H9 (cell line): ENCODE measurements around the gene ANAPC2. TPM values are rescaled to one million over a fixed set of nuclear protein-coding genes. Genes with fewer than 3 reads are reported as not detected.

Source experiments
- DNase-seq: peaks from one replicate; pipeline ENCODE4 v3.0.0-alpha.2; 2017
- H2AFZ ChIP-seq: one replicate; pipeline ENCODE4 v1.6.1; 2013; ENCODE audit warnings: mild to moderate bottlenecking, low read length, control low read depth, moderate library complexity
- H2AK5ac ChIP-seq: 2 replicates; pipeline ENCODE4 v1.6.1; 2013; ENCODE audit warnings: low read length, control low read depth, mixed read lengths; ENCODE audit not compliant: insufficient read length
- H2BK120ac ChIP-seq: one replicate; pipeline ENCODE4 v1.6.1; 2013; ENCODE audit warnings: low read depth, mild to moderate bottlenecking, low read length, control low read depth, inconsistent platforms; ENCODE audit not compliant: poor library complexity, severe bottlenecking
- H2BK12ac ChIP-seq: 2 replicates; pipeline ENCODE4 v1.6.1; 2013; ENCODE audit warnings: low read length, control low read depth, mixed read lengths, low read depth; ENCODE audit not compliant: insufficient read length
- H2BK15ac ChIP-seq: 2 replicates; pipeline ENCODE4 v1.6.1; 2013; ENCODE audit warnings: low read depth, low read length, control low read depth
- H2BK20ac ChIP-seq: one replicate; pipeline ENCODE4 v1.6.1; 2013; ENCODE audit warnings: low read depth, mild to moderate bottlenecking, low read length, control low read depth, inconsistent platforms; ENCODE audit not compliant: poor library complexity, severe bottlenecking
- H2BK5ac ChIP-seq: 2 replicates; pipeline ENCODE4 v1.6.1; 2013; ENCODE audit warnings: low read length, control low read depth, mixed read lengths; ENCODE audit not compliant: insufficient read length
- H3K14ac ChIP-seq: 2 replicates; pipeline ENCODE4 v1.6.1; 2013; ENCODE audit warnings: low read length, control low read depth; ENCODE audit not compliant: insufficient read depth
- H3K18ac ChIP-seq: 2 replicates; pipeline ENCODE4 v1.6.1; 2013; ENCODE audit warnings: low read depth, mild to moderate bottlenecking, mixed read lengths, low read length, control low read depth; ENCODE audit not compliant: insufficient read length
- H3K23ac ChIP-seq: 2 replicates; pipeline ENCODE4 v1.6.1; 2013; ENCODE audit warnings: low read length, control low read depth, mixed read lengths, low read depth; ENCODE audit not compliant: insufficient read length
- H3K23me2 ChIP-seq: 2 replicates; pipeline ENCODE4 v1.6.1; 2013; ENCODE audit warnings: low read depth, mild to moderate bottlenecking, mixed read lengths, low read length, control low read depth; ENCODE audit not compliant: insufficient read length, poor library complexity, severe bottlenecking
- H3K27ac ChIP-seq: 2 replicates; pipeline ENCODE4 v1.5.1; 2013; ENCODE audit warnings: low read length, control low read depth, mixed read lengths, low read depth; ENCODE audit not compliant: insufficient read length
- H3K27me3 ChIP-seq: 2 replicates; pipeline ENCODE4 v1.6.1; 2013; ENCODE audit warnings: low read length, control low read depth, inconsistent platforms; ENCODE audit not compliant: insufficient read depth
- H3K4ac ChIP-seq: 2 replicates; pipeline ENCODE4 v1.6.1; 2013; ENCODE audit warnings: low read depth, mild to moderate bottlenecking, control low read depth, inconsistent platforms, low read length, moderate library complexity
- H3K4me1 ChIP-seq: 2 replicates; pipeline ENCODE4 v1.6.1; 2013; ENCODE audit warnings: low read length, control low read depth, inconsistent platforms; ENCODE audit not compliant: insufficient read depth
- H3K4me2 ChIP-seq: 2 replicates; pipeline ENCODE4 v1.6.1; 2013; ENCODE audit warnings: low read length, control low read depth, mixed read lengths; ENCODE audit not compliant: insufficient read length, insufficient read depth
- H3K56ac ChIP-seq: 2 replicates; pipeline ENCODE4 v1.6.1; 2013; ENCODE audit warnings: low read depth, mild to moderate bottlenecking, mixed read lengths, low read length, control low read depth; ENCODE audit not compliant: insufficient read length
- H3K79me1 ChIP-seq: 2 replicates; pipeline ENCODE4 v1.6.1; 2013; ENCODE audit warnings: low read depth, mild to moderate bottlenecking, moderate library complexity, low read length, control low read depth, inconsistent platforms; ENCODE audit not compliant: insufficient read depth, poor library complexity, severe bottlenecking
- H3K79me2 ChIP-seq: 2 replicates; pipeline ENCODE4 v1.6.1; 2013; ENCODE audit warnings: low read length, control low read depth, inconsistent platforms; ENCODE audit not compliant: insufficient read depth
- H3K9ac ChIP-seq: 2 replicates; pipeline ENCODE4 v1.6.1; 2013; ENCODE audit warnings: low read length, control low read depth, mixed read lengths; ENCODE audit not compliant: insufficient read length; ENCODE audit errors: extremely low read depth
- H3K9me3 ChIP-seq: one replicate; pipeline ENCODE4 v1.6.1; 2013; ENCODE audit warnings: low read depth, low read length, inconsistent platforms; ENCODE audit not compliant: control insufficient read depth
- H3T11ph ChIP-seq: one replicate; pipeline ENCODE4 v1.6.1; 2013; ENCODE audit warnings: mild to moderate bottlenecking, low read length, control low read depth, inconsistent platforms
- H4K20me1 ChIP-seq: one replicate; pipeline ENCODE4 v1.6.1; 2013; ENCODE audit not compliant: control insufficient read depth, insufficient read length, insufficient read depth
- H4K5ac ChIP-seq: 2 replicates; pipeline ENCODE4 v1.6.1; 2013; ENCODE audit warnings: low read depth, mild to moderate bottlenecking, mixed read lengths, low read length, control low read depth; ENCODE audit not compliant: insufficient read length
- H4K8ac ChIP-seq: replicated peaks from 2 replicates; pipeline ENCODE4 v1.6.1; 2013; ENCODE audit warnings: low read length, control low read depth, mixed read lengths, low read depth; ENCODE audit not compliant: insufficient read length
- H4K91ac ChIP-seq: 2 replicates; pipeline ENCODE4 v1.6.1; 2013; ENCODE audit warnings: low read depth, mild to moderate bottlenecking, moderate library complexity, mixed read lengths, low read length, control low read depth; ENCODE audit not compliant: insufficient read length
- H3K27ac Mint-ChIP-seq, 3 experiments: 2 replicates in 2 of 3; 3 replicates in 1 of 3; pipeline ENCODE4 v1.8.0; 2020 to 2021; ENCODE audit warnings: mixed read lengths in 3 of 3, mild to moderate bottlenecking in 1 of 3, moderate library complexity in 1 of 3
- H3K27me3 Mint-ChIP-seq: 2 replicates; pipeline ENCODE4 v1.8.0; 2021; ENCODE audit warnings: low read depth, mild to moderate bottlenecking, moderate library complexity, mixed read lengths
- H3K36me3 Mint-ChIP-seq, 3 experiments: 2 replicates in 2 of 3; 3 replicates in 1 of 3; pipeline ENCODE4 v1.8.0; 2020 to 2021; ENCODE audit warnings: low read depth in 3 of 3, mixed read lengths in 3 of 3; ENCODE audit not compliant: insufficient read depth in 1 of 3
- H3K4me1 Mint-ChIP-seq, 2 experiments: 2 replicates each; pipeline ENCODE4 v1.8.0; 2020; ENCODE audit warnings: mixed read lengths in 2 of 2
- H3K4me3 Mint-ChIP-seq, 2 experiments: 2 replicates in 1 of 2; 3 replicates in 1 of 2; pipeline ENCODE4 v1.8.0; 2020 to 2021; ENCODE audit warnings: mild to moderate bottlenecking in 2 of 2, mixed read lengths in 2 of 2, moderate library complexity in 1 of 2
- H3K9me3 Mint-ChIP-seq, 2 experiments: 2 replicates in 1 of 2; 3 replicates in 1 of 2; pipeline ENCODE4 v1.8.0; 2020; ENCODE audit warnings: mild to moderate bottlenecking in 2 of 2, mixed read lengths in 2 of 2, moderate library complexity in 1 of 2
- CTCF ChIP-seq: fragments of 200-600 bp; sonication (generic); conservative IDR thresholded peaks from 3 replicates; pipeline ENCODE4 v1.8.0; 2021; ENCODE audit warnings: antibody characterized with exemption, mild to moderate bottlenecking
- WGBS: extraction: QIAGEN DNeasy Blood & Tissue Kit; methylation state at CpG from one replicate; pipeline ENCODE4 v1.1.7; 2013; ENCODE audit warnings: missing lambda C conversion rate, low lambda C conversion rate, mixed read lengths; ENCODE audit not compliant: insufficient read length; ENCODE audit errors: extremely low coverage; 5-methylcytosine and 5-hydroxymethylcytosine counted together
- total RNA-seq: library from RNA; stranded (reverse); gene quantifications from 2 replicates; pipeline ENCODE4 v1.2.1, GENCODE V29; 2021

The ANAPC2 gene
- total RNA-seq, 1 experiment from 2014 or later: 54.8 TPM

- Histone ChIP-seq H3T11ph (no peak overlapping the region), H3K9me3 (no peaks in the 10 kb centered on the region), H4K5ac (no peak overlapping the region), H3K27ac (no peak overlapping the region), H3K4me2 (no peak overlapping the region), H3K4me1 (no peaks in the 10 kb centered on the region), H3K4ac (no peak overlapping the region), H3K18ac (no peak overlapping the region), H3K9ac (no peak overlapping the region), H4K20me1 (peaks cover 2% of the 10 kb centered on the region), H2BK120ac (no peak overlapping the region), H3K79me2 (no peaks in the 10 kb centered on the region), H3K23me2 (peaks cover 20% of the 10 kb centered on the region), H3K23ac (no peak overlapping the region), H3K27me3 (peaks cover 43% of the 10 kb centered on the region; the same call in 1 of the 2 replicates), H2BK20ac (no peak overlapping the region), H2AK5ac (no peak overlapping the region), H2AFZ (no peak overlapping the region), H4K8ac (no peak overlapping the region), H3K14ac (no peak overlapping the region), H4K91ac (no peak overlapping the region), H2BK5ac (no peak overlapping the region), H2BK12ac (no peak overlapping the region), H3K56ac (no peak overlapping the region), H2BK15ac (no peak overlapping the region), H3K79me1 (no peaks in the 10 kb centered on the region)
- H3K4me3 Mint-ChIP-seq: no peak overlapping the region
- no peak for DNase-seq
- WGBS: no CpG with 5 or more reads among the region's 32 CpGs
- peaks cover 0 to 9% of the 10 kb centered on the region in 2 experiments; a peak in 3 of 4 replicates for H3K4me1 Mint-ChIP-seq
- H3K36me3 Mint-ChIP-seq: no peaks in the 10 kb centered on the region
- H3K27ac Mint-ChIP-seq: no peak overlapping the region
- TF ChIP-seq CTCF: no peak
- peaks cover 90% of the 10 kb centered on the region for H3K27me3 Mint-ChIP-seq
- no peaks in the 10 kb centered on the region; a peak in 1 of 5 replicates for H3K9me3 Mint-ChIP-seq
These were observed 23.0 kb downstream of the ANAPC2 start for GRCh38 chr9:137165250-137165836.
